AG04449 (cell line): ENCODE results near the gene F10.

Source experiments
- CTCF ChIA-PET: fragments of 350-600 bp; formaldehyde crosslinking; extraction: SDS; loops from one replicate; lab custom pipeline; 2021; ENCODE audit warnings: antibody characterized with exemption; lab: Yijun Ruan, JAX
- POLR2A ChIA-PET: fragments of 400-600, 350-600 bp; formaldehyde crosslinking; extraction: SDS; loops from one replicate; lab custom pipeline; 2020; ENCODE audit warnings: antibody characterized with exemption, inconsistent platforms; lab: Yijun Ruan, JAX
- DNase-seq: peaks from one replicate; pipeline ENCODE4 v3.0.0-alpha.2; 2010; ENCODE audit warnings: low read depth, low spot score
- H3K4me3 ChIP-seq: 2 replicates; pipeline ENCODE4 v1.5.1; 2011; ENCODE audit warnings: low read depth, mild to moderate bottlenecking, control low read depth, low read length
- CTCF ChIP-seq: IDR thresholded peaks from one replicate; pipeline ENCODE4 v1.5.1; 2011; ENCODE audit warnings: mild to moderate bottlenecking, moderate library complexity, low read length, control low read depth, inconsistent platforms; ENCODE audit not compliant: insufficient read depth; ENCODE audit errors: missing control alignments

The F10 gene

DNA sequence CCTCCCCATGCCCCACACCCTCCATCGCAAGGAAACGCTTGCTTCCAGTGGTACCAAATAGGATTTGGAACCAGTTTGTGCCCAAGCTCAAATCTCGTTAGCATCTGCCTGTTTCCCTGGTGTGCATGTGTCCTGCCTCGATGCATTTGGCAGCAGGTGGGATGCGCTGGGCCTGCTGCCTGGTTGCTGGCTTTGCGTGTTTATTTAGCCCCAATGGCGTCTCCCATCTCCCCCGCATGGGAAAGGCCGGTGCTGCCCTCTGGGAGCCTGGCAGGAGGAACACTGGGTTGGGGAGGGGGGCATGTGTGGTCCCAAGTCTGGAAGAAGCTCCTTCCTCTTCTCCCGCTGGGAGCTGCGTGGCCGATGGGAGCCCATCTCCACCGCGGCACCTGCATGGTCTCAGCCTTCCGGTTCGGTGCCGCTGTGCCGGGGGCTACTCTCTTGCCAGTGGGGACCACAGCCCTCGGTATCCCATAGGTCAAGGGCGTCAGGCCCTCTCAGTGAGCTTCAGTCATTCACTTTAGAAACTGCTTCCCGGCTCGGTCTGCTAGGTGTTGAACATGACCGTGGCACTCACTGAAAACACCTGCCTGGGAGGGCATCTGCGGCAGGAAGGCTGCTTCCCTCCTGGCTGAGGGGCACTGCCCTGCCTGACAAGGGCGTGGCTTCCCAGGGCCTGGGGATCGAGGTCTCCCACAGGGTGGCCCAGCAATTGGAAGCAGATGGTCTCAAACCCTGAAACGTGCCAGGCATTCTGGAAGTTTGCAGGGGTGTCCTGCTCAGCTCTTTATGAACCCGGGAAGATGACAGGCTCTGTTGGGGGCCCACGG is 28.8 kb upstream of the F10 start:
- POLR2A ChIA-PET = interaction anchor here (1.1 kb wide), 1 partner anchor 115 kb away, joined by 3 read pairs; the partner anchor contains the start of gene PCID2
- CTCF ChIA-PET = no interaction called here
- DNase-seq = no peak
- no peak overlapping the region for H3K4me3 ChIP-seq
- TF ChIP-seq CTCF = no peak

- no peak overlapping the region for H3K4me3 ChIP-seq
- no peak for DNase-seq
- CTCF ChIA-PET = no interaction called here
- no peak for TF ChIP-seq CTCF
- POLR2A ChIA-PET = no interaction called here
These were observed 28.2 kb upstream of the F10 start for GRCh38 chr13:113094410-113094800.

DNA sequence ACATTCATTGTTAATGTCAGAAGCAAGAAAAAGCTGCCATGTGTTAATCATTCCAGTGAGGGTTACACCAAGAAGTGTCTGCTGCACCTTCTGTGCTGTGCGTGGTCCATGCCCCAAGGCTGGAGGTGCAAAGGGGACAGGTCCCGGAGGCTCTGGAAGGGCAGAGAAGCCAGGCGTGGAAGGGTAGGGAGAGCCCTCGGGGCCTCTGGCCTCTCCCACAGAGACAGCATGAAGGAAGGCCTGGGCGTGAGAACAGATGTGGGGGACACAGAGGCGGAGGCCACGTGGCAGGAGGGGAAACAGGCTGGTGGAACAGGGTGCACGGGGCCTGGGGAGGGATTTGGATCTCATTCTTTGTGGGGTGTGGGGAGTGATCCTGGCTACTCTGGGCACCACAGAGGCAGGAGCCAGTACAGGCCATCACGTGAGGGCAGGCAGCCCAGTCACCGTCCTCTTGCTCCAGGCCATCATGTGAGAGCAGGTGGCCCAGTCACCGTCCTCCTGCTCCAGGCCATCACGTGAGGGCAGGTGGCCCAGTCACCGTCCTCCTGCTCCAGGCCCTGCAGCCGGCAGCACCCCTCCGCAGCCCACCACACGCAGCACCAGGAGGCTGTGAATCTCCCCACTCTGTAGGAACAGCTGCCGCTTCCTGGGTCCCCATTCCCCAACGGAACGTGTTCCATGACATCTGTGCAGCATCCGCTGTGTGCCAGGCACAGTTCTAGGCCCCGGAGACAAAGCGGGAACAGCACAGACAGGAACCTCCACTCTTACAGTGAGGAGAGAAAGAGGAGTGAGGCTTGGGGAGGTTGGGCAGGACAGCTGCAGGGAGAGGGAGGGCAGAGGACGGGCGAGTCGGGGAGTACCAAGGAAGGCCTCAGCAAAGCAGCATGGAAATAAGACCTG is 27.2 kb upstream of the F10 start:
- CTCF ChIA-PET = interaction anchor here (0.8 kb wide), 1 partner anchor 35 kb away, joined by 4 read pairs; no protein-coding TSS in a partner anchor
- no peak for DNase-seq
- H3K4me3 ChIP-seq = no peak overlapping the region
- POLR2A ChIA-PET = no interaction called here
- no peak for TF ChIP-seq CTCF

DNA sequence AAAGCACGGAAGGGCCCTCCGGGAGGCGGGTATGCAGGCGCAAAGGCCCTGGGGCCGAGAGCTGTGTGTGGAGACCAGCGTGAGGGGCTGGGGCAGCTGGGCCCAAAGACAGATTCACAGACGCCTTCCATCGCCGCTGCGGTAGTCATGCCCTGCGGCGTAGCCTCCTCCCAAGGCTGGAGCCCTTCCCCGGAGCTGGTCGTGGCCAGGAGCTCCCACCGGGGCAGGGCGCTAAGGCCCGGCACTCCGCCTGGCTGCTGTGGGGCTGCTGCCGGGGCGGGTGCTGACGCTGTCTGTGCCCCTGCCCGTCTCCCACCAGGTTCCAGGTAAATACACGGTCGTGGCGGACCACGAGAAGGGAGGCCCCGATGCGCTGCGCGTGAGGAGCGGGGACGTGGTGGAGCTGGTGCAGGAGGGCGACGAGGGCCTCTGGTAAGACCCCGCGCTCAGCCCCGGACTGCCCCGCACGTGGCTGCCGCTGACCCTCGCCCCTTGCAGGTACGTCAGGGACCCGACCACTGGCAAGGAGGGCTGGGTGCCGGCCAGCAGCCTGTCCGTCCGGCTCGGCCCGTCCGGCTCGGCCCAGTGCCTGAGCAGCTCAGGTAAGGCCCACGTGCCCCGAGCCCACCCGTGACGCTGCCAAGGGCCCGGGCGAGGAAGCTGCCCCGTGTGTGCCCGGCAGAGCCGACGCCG is 26.4 kb upstream of the F10 start:
- DNase-seq = no peak
- CTCF ChIA-PET = interaction anchor here (0.8 kb wide), 1 partner anchor 36 kb away, joined by 4 read pairs; no protein-coding TSS in a partner anchor

GRCh38 chr13:113096745-113097305 is 25.8 kb upstream of the F10 start:
- POLR2A ChIA-PET = no interaction called here
- no peak for DNase-seq
- no peak for TF ChIP-seq CTCF
- H3K4me3 ChIP-seq = no peak overlapping the region
- CTCF ChIA-PET = no interaction called here

More for the DNA sequence above, 26.4 kb upstream of the F10 start:
- TF ChIP-seq CTCF = no peak
- H3K4me3 ChIP-seq = no peak overlapping the region
- POLR2A ChIA-PET = no interaction called here
